ENCODE data around the gene TAC3. TPM values are rescaled to one million over a fixed set of nuclear protein-coding genes. Genes with fewer than 3 reads are reported as not detected.
"Not testable (repeated sequence)": the region's sequence is repeated elsewhere in the genome, so short reads cannot be mapped to it uniquely, and the experiment has no call there.

Gene TAC3
- polyA plus RNA-seq, 4 donors: 3.4 to 8.9 (median 5.6) TPM

DNA sequence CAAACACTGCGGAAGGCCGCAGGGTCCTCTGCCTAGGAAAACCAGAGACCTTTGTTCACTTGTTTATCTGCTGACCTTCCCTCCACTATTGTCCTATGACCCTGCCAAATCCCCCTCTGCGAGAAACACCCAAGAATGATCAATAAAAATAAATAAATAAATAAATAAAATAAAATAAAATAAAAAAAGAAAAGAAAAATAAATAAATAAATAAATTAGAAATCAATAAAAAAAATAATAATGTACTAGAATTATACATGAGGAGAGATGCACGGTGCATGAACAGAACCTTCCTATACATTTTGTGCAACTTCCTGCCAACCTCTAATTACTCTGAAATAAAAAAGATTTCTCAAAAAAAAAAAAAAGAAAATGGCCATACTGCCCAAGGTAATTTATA is 51.2 kb downstream of the TAC3 start:
- WGBS, 3 donors: 93 to 97% (median 96%) methylated on average over 1 to 4 of the region's 4 CpGs
- not testable (repeated sequence) for FAIRE-seq; H3K4me3 ChIP-seq (ENCODE audit: low read depth in 1 of 3, low read length in 3 of 3); H3K9me3 ChIP-seq (ENCODE audit: control insufficient read depth in 2 of 2, insufficient read depth in 1 of 2, low read depth in 1 of 2, low read length in 1 of 2); H3K36me3 ChIP-seq (ENCODE audit: control insufficient read depth in 3 of 3, insufficient read depth in 2 of 3, low read depth in 1 of 3, low read length in 3 of 3); H3K27ac ChIP-seq (ENCODE audit: low read depth in 1 of 3, low read length in 2 of 3); H3K27me3 ChIP-seq (ENCODE audit: control insufficient read depth in 3 of 3, insufficient read depth in 3 of 3, low read length in 3 of 3); DNase-seq; H3K4me1 ChIP-seq (ENCODE audit: control insufficient read depth in 3 of 3, insufficient read depth in 2 of 3, low read depth in 1 of 3, low read length in 2 of 3)

DNA sequence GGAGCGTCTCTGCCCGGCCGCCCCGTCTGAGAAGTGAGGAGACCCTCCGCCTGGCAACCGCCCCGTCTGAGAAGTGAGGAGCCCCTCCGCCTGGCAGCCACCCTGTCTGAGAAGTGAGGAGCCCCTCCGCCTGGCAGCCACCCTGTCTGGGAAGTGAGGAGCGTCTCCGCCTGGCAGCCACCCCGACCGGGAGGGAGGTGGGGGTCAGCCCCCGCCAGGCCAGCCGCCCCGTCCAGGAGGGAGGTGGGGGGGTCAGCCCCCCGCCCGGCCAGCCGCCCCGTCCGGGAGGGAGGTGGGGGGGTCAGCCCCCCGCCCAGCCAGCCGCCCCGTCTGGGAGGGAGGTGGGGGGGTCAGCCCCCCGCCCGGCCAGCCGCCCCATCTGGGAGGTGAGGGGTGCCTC is 52.8 kb downstream of the TAC3 start:
- FAIRE-seq; H3K36me3 ChIP-seq (ENCODE audit: control insufficient read depth in 3 of 3, insufficient read depth in 2 of 3, low read depth in 1 of 3, low read length in 3 of 3); H3K4me3 ChIP-seq (ENCODE audit: low read depth in 1 of 3, low read length in 3 of 3); H3K4me1 ChIP-seq (ENCODE audit: control insufficient read depth in 3 of 3, insufficient read depth in 2 of 3, low read depth in 1 of 3, low read length in 2 of 3); H3K27ac ChIP-seq (ENCODE audit: low read depth in 1 of 3, low read length in 2 of 3); H3K9me3 ChIP-seq (ENCODE audit: control insufficient read depth in 2 of 2, insufficient read depth in 1 of 2, low read depth in 1 of 2, low read length in 1 of 2); DNase-seq; H3K27me3 ChIP-seq (ENCODE audit: control insufficient read depth in 3 of 3, insufficient read depth in 3 of 3, low read length in 3 of 3): not testable (repeated sequence)
- WGBS, 3 donors: 94 to 100% (median 96%) methylated on average over 3 to 17 of the region's 27 CpGs

GRCh38 chr12:56962247-56962646 is 54.1 kb downstream of the TAC3 start:
- not testable (repeated sequence) for H3K27ac ChIP-seq (ENCODE audit: low read depth in 1 of 3, low read length in 2 of 3); H3K36me3 ChIP-seq (ENCODE audit: control insufficient read depth in 3 of 3, insufficient read depth in 2 of 3, low read depth in 1 of 3, low read length in 3 of 3); H3K4me3 ChIP-seq (ENCODE audit: low read depth in 1 of 3, low read length in 3 of 3); H3K27me3 ChIP-seq (ENCODE audit: control insufficient read depth in 3 of 3, insufficient read depth in 3 of 3, low read length in 3 of 3); FAIRE-seq; DNase-seq; H3K4me1 ChIP-seq (ENCODE audit: control insufficient read depth in 3 of 3, insufficient read depth in 2 of 3, low read depth in 1 of 3, low read length in 2 of 3)
- H3K9me3 ChIP-seq (ENCODE audit: control insufficient read depth in 2 of 2, insufficient read depth in 1 of 2, low read depth in 1 of 2, low read length in 1 of 2): peaks cover 1 to 16% of the 10 kb centered on the region in 2 donors
- WGBS, 3 donors: 59 to 67% (median 61%) methylated on average over 4 of the region's 4 CpGs

Other genes with a start within 250 kb of the TAC3 start
- not detected for gene SDR9C7, start 82.1 kb downstream of the TAC3 start, polyA plus RNA-seq
- gene RDH16, start 58.9 kb downstream of the TAC3 start, polyA plus RNA-seq: under 1 TPM in 2 of 4 donors, not detected in 2; 0.12 to 0.30 TPM
- 1 to 10 TPM in 3 of 4 donors, under 1 TPM in 1; 0.81 to 6.5 (median 1.8) TPM for gene ZBTB39, start 10.0 kb downstream of the TAC3 start, polyA plus RNA-seq
- gene MYO1A, start 33.6 kb upstream of the TAC3 start, polyA plus RNA-seq: 100 to 1,000 TPM; 202 to 971 (median 563) TPM
- gene NEMP1, start 62.3 kb upstream of the TAC3 start, polyA plus RNA-seq: 10 to 100 TPM in 1 of 4 donors, 1 to 10 TPM in 1, under 1 TPM in 2; 0.45 to 11.6 (median 2.1) TPM
- 10 to 100 TPM; 11.4 to 23.1 (median 18.1) TPM for gene NAB2, start 72.6 kb upstream of the TAC3 start, polyA plus RNA-seq
- gene STAT6, start 94.8 kb upstream of the TAC3 start, polyA plus RNA-seq: 100 to 1,000 TPM; 117 to 842 (median 344) TPM
- 10 to 100 TPM; 24.3 to 55.3 (median 41.6) TPM for gene LRP1, start 112.0 kb upstream of the TAC3 start, polyA plus RNA-seq
- gene LRP1-AS, start 131.1 kb upstream of the TAC3 start, polyA plus RNA-seq: 1 to 10 TPM in 1 of 4 donors, under 1 TPM in 1, not detected in 2; 0.15 to 1.1 TPM
- under 1 TPM in 2 of 4 donors, not detected in 2; 0.10 to 0.27 TPM for gene NXPH4, start 200.3 kb upstream of the TAC3 start, polyA plus RNA-seq
- 100 to 1,000 TPM in 1 of 4 donors, 10 to 100 TPM in 3; 22.8 to 150 (median 51.5) TPM for gene SHMT2, start 213.2 kb upstream of the TAC3 start, polyA plus RNA-seq
- gene STAC3, start 234.7 kb upstream of the TAC3 start, polyA plus RNA-seq: 1 to 10 TPM; 1.1 to 3.8 (median 3.4) TPM